Medulla oblongata (tissue), 1 donor: ENCODE results near the gene ZNF488.
A peak's percentile ranks its signal among the peaks of the same experiment; 100 is the strongest.
"Not testable (repeated sequence)": the region's sequence is repeated elsewhere in the genome, so short reads cannot be mapped to it uniquely, and the experiment has no call there.

Experiments
- DNase-seq: peaks from one replicate; pipeline ENCODE4 v3.0.0-alpha.2; 2015; ENCODE audit errors: extremely low spot score

Gene ZNF488, protein sequence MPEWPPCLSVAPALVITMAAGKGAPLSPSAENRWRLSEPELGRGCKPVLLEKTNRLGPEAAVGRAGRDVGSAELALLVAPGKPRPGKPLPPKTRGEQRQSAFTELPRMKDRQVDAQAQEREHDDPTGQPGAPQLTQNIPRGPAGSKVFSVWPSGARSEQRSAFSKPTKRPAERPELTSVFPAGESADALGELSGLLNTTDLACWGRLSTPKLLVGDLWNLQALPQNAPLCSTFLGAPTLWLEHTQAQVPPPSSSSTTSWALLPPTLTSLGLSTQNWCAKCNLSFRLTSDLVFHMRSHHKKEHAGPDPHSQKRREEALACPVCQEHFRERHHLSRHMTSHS

DNA sequence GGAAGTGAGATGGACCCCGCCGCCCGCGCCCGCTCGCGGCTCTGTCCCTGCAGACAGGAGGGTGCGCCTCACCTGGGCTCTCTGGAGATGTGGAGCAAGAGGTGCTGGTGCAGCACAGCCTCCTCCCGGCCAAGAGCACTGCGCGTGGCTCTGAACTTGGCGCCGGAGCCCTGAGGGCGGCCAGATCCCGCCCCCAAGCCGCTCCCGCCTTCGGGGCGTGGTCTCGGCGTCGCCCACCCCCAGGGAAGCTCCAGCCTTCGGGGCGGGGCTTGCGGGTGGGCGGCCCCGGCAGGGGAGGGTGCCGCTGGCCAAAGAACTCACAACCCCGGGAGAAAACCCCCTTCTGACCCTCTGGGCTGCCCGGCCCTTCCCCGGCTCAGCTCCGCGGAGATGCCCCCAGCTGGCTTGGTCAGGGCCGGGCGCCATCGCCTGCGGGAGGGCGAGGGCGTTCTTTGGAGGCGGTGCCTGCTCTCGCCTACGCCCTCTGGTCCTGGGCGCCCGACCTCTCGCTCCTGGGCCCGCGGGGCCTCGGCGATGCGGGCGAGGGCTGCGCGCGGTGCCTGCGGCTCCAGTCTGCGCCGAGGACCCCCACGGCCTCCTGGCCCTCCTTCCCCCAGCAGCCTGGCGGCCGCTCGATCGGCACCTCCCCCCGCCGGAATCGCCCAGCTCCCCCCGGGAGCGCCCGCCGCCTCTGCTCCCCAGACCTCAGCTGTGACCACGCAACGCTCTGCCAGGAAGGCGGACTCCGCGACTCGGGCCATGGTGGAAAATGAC, at the start of gene ZNF488:
ZNF488 (minus strand) TSS at position 146 of the 774 bp plus-strand sequence. CDS start 15,464 bp downstream, outside the sequence.
- peak; percentile 96 for DNase-seq

DNA sequence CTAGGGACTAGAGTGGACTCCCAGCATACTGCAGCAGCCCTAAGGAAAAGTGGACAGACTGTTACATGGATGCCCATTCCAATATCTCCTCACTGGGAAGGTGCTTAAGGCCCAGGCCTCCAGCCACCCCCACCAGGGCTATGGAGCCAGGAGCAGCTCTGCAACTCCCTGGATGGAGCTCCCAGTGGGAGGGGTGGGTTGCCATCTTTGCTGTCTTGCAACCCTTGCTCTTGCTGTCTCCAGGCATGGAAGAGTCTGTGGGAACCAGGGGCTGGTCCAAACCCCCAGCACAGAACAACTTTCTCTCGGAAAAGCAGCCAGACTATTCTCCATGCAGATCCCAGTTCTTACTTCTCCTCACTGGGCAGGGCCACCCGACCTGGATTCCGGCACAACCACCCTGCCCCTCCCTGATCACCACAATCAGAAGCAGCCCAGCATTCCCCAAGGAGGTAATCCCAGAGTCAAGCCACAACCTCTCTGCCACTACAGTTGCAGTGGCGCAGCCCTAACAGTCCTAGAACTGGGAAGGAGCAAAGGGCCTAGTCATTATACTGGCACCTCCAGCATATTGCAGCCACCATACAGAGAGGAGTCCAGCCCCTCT, 41.8 kb upstream of the ZNF488 start:
- no peak for DNase-seq

DNA sequence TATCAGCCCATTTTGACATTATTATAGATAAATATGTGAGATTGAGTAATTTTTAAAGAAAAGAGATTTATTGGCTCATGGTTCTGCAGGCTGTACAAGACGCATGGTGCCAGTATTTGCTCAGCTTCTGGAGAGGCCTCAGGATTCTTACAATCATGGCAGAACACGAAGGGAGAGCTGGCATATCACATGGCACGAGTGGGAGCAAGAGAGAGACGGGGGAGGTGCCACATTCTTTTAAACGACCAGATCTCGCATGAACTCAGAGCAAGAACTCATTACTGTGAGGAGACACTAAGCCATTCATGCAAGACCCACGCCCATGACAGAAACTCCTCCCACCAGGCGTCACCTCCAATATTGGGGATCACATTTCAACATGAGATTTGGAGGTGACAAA, 40.1 kb upstream of the ZNF488 start:
- DNase-seq = no peak

DNA sequence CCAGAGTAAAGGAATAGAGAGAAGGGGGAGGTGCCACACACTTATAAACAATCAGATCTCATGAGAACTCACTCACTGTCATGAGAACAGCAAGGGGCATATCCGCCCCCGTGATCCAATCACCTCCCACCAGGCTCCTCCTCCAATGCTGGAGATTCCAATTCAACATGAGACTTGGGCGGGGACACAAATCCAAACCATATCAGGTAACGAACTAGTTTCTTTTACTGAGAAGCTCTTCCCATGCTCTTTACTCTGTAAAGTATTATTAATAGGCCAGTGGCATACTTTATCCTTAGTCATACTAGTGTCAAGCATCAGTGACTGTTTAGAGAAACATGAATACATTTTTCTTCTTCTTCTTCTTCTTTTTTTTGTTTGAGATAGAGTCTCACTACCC, 39.4 kb upstream of the ZNF488 start:
- no peak for DNase-seq

DNA sequence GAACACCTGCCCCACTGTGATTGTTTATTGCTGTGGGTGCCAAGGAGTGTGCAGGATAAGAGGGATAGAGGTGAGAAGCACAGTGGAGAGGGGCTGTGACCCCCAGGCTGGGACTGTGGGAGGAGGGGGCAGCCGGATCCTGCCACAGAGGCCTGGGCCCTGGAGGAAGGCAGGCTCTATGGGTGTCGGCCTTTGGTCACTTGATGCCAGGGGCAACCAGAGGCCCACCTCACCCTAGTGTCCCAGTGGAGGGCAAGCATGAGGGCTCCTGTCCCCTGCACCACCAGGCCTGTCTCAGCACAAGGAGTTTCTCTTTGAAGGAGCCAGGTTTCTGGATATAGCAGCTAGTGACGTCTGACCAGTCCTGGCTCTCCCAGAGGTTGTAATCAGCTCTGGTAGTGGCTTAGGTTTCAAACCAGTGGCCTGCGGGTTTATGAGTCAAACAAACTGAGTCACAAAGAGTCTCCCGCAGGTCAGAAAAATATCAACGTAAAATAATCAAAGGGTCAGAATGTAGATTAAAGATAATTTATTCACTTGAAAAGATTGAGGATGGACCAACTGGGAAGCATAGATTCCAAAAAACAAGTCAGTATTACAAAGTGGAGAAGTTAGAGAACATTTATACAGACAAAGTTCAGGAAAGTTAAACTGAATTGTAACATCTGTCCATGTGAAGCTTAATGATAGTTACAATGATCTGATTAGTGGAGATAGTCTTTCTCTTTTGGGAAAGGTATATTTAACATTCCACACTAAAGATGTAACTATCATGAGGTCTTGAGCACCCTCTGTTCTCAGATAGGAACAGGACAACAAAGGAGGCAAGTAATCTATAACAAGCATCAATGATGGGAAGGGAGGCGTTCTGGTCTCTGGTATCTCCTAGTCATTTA, 37.2 kb upstream of the ZNF488 start:
- no peak for DNase-seq

DNA sequence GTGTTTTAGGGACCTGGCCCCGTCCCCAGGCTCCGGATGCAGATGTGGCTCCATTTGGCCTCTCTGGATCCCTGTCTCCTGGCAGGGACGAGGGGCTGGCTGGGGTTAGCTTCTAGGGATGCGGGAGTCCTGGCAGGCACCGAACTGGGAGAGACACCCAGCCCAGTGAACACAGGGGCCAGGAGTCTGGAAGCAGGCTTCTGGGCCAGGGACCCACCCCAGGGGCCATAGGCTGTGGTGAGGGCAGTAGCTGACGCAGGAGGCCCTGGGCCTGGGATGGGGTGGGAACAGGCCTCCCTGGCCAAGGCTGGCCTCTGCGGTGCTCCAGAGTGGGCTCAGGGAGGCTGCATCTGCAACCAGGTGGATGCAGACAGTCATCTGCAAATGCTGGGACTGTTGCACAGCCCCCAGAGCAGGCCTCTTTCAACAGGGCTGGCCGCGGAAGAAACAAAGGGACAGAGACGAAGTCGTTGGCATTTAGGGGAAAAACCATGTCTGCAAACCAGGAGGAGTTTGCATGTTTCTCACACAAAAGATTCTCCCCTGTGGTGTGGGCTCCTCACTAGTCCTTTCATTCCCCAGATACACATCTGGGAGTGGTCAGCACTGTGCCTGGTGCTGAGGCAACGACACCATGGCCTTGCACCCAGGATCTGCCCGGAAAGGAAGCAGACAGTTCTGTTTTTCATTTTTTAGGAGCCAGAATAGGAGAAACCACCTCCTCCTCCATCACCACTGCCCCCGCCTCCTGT, 36.4 kb upstream of the ZNF488 start:
- DNase-seq = no peak

DNA sequence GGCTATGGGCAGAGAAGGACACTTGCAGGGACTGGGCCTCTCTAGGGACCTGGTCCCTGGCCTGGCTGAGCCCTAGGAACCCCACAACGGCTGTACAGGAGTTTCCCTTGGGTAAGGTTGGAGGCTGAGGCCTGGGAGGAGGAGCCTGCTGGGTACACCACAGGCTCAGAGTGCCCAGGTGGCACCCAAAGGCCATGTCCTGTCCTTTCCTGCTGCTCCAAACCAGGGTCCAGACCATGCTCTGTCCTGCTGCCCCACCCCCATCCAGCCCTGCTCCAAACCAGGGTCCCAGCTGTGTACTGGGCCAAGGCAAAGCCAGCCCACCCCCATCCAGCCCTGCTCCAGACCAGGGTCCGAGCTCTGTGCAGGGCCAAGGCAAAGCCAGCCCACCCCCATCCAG, 35.3 kb upstream of the ZNF488 start:
- DNase-seq = no peak

DNA sequence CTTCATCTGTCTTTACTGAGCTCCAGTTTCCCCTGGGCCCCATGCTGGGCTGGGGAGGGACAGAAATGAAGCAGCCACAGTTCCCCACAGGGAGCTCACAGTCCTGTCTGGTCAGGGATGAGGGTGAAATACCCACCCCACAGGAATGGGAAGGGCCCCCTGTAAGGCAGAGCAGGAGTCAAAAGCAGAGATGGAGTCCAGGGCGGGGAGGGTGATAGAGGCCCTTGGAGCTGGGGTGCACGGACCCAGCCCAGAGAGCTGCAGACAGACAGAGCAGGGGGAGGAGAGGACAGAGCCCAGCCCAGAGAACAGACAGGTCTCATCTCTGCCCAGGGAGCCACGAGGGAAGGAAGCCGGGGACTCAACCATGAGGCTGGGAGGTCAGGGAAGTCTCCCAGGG, 34.9 kb upstream of the ZNF488 start:
- no peak for DNase-seq

DNA sequence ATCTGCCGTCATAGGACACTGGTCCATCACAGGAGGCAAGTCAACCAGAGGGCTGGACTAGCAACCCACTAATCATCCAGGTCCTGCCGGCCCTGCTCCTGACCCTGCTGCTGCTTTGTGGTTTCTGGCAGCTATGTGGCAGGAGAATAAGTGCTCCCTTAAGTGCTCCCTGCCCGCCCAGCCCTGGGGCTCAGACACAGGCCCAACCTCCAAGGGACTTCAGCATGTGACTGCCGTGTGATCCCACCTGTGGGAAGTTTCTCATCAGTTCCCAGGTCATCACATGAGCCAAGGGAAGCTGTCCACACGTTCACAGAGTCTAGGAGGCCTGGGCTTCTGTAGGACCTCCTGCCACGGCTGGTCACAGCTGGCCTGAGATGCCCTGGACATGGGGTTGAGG, 34.2 kb upstream of the ZNF488 start:
- no peak for DNase-seq

DNA sequence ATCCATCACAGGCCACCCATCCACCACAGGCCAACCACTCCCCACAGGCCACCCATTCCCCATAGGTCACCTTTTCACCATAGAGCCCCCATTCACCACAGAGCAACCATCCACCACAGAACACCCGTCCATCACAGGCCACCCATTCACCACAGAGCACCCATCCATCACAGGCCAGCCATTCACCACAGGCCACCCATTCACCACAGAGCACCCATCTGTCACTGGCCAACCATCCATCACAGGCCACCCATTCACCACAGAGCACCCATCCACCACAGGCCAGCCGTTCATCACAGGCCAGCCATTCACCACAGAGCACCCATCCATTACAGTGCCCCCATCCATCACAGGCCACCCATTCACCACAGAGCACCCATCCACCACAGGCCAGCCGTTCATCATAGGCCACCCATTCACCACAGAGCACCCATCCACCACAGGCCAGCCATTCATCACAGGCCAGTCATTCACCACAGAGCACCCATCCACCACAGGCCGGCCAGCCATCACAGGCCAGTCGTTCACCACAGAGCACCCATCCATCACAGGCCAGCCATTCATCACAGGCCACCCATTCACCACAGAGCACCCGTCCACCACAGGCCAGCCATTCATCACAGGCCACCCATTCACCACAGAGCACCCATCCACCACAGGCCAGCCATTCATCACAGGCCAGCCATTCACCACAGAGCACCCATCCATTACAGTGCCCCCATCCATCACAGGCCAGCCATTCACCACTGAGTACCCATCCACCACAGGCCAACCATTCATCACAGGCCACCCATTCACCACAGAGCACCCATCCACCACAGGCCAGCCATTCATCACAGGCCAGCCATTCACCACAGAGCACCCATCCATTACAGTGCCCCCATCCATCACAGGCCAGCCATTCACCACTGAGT, 32.5 kb upstream of the ZNF488 start:
- DNase-seq = not testable (repeated sequence)

DNA sequence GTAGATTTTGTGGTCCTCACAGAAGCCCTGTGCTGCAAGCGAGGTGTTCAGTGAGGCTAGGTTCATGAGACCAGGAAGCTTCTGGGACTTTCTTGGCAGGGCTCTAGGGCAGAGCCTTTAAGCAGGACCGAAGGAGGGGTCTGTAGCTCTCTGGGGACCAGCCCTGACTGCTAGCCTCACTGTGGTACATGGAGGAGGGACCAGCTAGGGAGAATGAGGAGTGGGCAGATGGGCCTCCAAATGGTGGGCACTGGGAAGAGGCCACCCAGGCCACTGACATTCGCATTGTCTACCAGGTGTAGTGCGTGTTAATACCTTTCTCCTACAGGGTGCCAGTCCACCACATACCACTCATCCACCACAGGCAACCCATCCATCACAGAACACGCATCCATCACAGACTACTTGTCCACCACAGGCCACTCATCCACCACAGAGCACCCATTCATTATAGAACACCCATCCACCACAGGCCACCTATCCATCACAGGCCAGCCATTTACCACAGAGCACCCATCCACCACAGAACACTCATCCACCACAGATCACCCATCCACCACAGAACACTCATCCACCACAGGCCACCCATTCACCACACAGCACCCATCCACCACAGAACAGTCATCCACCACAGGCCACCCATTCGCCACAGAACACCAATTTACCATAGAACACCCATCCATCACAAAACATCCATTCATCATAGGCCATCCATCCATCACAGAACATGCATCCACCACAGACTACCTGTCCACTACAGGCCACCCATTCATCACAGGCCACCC, 31.6 kb upstream of the ZNF488 start:
- no peak for DNase-seq

DNA sequence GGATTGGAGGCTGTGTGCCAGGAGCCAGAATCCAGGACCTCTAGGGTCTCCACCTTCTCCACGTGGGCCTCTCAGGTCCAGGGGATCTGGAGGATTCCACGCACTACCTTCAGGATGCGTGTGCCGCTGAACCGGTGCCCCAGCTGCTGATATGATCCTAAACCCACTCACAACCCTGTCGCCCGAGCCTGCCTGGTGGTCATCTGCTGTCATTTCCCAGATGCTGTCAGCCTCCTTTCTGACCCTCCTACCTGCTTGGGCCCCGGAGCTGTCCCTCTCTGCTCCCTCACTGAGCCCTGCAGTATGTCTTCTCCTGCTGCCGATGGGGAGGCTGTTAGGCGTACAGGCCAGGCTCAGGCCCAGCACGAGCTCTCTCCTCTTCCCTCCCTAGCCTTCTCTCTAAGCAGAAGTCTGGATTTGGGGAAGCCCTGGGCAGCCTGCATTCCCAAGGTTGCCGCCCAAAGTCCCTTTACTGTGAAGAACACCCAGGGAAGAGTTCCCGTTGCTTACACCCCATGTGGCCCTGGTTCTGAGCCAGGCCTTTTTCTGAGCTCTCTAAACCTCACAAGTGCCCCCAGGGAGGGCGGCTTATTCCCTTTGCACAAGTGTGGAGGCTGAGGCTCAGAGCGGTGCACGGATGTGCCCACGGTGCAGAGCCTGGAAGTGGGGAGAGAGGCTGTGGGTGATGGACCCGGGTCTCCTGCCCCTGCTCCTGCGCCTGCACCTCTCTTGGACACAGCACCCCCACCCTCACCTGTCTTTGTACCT, 30.8 kb upstream of the ZNF488 start:
- DNase-seq = no peak

DNA sequence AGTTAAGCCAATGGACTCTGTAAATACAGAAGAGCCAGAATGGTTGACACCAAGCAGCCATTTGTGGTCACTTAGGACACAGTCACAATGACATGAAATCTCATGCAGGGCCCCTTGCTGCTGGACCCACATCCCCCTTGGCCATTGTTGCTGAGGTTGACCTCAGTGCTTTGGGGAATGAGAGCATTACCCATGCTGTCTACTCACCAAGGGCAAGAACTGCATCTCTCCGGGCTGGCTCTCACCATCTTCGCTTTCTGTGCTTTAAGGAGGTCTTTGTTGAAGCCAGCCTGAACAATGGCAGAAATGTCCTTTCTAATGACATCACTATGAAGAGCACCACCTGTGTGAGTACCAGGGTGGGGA, 30.1 kb upstream of the ZNF488 start:
- no peak for DNase-seq

DNA sequence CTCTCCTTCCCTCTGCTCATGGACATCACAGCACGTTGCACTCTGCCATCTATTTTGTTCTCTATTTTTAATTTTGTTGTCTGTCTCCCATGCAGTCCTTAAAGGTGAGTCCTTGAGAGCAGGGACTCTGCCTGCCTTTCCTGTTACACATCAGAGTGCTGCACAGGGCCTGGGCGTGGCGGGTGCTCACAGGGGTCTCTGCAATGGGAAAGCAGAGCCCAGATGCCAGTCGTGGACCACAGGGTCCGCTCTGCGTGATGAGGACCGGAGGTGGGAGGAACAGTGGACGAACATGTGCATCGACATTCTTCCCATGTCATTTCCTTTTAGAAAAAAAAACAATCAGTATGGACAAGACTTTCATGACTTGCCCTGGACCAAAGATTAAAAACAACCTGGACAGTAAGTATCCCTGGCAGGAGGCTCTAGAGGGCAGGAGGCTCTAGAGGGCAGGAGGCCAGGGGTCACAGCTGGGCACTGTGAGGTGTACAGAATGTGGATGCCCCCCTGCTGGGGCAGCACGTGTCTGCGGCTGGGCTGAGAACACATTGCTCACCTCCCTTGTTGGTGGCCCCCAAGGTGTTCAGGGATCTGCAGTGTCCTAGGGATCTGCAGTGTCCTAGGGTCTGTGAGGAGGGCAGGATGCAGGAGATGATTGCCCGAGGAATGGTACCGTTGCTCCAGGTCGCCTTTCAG, 29.6 kb upstream of the ZNF488 start:
- no peak for DNase-seq

DNA sequence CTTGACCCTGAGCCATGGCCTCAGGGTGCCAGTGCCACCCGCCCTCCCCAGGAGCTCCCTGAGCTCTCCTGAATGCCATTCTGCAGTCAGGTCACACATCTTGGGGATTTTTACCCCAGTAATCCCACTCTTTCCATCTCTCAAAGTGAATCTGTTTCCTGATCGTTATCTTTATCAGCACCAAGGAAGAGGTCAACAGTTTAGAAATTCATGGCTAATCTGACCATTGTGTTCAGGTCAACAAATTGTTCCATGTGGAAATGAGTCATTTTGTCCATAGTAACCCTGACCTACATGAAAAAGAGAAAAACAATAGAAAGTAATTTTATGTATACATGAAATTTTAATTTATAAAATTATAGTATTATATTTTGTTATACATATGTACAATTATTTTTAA, 28.8 kb upstream of the ZNF488 start:
- no peak for DNase-seq

DNA sequence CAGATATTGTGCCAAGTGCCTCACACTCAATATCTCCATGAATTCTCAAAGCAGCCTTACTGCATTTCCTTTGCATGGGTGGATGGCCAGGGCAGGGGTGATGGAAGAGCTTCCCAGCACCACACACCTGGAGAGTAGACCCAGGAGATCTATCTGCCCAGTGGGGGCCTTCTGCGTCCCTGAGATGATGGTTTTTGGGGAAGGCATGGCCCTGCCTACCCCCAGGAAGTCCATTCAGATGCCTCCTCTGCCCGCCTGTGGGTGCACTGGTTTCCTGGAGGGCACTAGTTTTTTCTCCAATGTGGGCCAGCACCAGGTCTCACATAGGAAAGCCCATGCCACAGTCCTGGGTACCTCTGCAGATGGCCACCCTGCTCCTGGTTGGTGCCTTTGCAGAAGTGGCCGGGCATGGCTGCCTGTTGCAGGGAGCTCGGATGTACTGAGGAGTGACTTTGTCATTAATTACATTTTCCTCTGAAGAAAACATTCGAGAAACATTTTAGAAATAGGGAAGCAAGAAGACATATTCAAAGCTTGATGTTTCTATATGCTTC, 28.2 kb upstream of the ZNF488 start:
- DNase-seq = no peak

DNA sequence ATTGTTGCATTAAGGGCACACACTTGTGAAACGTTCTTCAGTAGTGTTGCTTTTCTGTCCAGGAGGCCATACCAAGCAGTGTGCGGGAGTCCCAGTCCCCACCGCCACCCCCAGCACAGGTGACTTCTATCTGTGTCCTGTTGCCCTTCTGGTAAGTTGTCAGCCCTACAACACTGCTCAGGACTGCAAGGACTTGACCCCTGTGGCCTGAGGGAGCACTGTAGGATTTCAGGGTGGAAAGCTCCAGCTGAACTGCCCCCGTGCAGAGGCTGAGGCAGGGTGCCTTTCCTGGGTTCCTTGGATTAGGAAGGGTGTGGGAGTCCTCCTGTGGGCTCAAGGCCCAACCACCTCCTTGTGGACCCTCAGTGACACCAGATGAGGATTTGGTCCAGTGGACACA, 26.8 kb upstream of the ZNF488 start:
- DNase-seq = no peak

DNA sequence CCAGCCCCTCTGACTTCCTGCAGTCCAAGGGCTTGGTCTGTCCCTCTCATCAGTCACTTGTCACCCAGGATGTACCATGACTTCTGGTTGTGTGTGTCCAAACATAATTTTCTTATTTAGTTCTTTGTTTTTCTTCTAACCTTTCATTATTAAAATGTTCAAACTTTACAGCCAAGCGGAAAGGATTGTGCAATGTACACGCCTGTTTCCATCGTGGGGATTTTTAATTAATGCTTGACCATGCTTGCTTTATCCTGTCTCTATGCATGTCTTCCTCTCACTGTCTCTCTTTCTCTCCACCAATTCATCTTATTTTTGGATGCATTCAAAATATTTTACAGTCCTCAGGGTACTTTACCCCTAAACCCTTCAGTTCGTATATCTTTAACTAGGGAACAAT, 26.2 kb upstream of the ZNF488 start:
- no peak for DNase-seq
